GM12875 (cell line): ENCODE results near the gene PLPPR4.
"Not testable (repeated sequence)": the region's sequence is repeated elsewhere in the genome, so short reads cannot be mapped to it uniquely, and the experiment has no call there.

Source experiments
- H3K4me3 ChIP-seq: one replicate; pipeline ENCODE4 v1.5.1; 2011; ENCODE audit warnings: low read depth, low read length, control low read depth
- TF ChIP-seq, protein P1 (sequence below): IDR thresholded peaks from 2 replicates; pipeline ENCODE4 v1.5.1; 2011; ENCODE audit warnings: low read depth, mild to moderate bottlenecking, control low read depth, inconsistent platforms, low read length, moderate library complexity, borderline replicate concordance; ENCODE audit not compliant: insufficient read depth

Gene PLPPR4

DNA sequence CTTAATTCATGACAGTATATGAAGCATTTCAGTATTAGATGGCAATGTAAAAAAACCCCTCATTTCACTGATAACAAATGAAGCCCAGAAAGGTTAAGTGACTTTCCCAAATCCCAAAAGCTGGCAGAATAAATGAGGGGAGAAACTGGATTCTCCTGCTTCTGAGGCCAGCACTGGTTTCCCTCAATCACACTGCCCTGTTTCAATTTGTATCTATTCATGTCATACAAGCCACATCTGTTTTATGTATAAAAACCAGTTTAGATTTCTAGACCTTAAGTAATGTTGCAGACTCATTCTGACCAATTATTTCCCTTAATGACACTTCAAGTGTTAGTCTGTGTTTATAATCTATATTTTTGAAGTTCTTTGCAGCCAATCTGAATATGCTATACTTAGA lies 16.8 kb downstream of the PLPPR4 start:
- H3K4me3 ChIP-seq: no peak overlapping the region
- TF ChIP-seq, protein P1, sequence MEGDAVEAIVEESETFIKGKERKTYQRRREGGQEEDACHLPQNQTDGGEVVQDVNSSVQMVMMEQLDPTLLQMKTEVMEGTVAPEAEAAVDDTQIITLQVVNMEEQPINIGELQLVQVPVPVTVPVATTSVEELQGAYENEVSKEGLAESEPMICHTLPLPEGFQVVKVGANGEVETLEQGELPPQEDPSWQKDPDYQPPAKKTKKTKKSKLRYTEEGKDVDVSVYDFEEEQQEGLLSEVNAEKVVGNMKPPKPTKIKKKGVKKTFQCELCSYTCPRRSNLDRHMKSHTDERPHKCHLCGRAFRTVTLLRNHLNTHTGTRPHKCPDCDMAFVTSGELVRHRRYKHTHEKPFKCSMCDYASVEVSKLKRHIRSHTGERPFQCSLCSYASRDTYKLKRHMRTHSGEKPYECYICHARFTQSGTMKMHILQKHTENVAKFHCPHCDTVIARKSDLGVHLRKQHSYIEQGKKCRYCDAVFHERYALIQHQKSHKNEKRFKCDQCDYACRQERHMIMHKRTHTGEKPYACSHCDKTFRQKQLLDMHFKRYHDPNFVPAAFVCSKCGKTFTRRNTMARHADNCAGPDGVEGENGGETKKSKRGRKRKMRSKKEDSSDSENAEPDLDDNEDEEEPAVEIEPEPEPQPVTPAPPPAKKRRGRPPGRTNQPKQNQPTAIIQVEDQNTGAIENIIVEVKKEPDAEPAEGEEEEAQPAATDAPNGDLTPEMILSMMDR: no peak

DNA sequence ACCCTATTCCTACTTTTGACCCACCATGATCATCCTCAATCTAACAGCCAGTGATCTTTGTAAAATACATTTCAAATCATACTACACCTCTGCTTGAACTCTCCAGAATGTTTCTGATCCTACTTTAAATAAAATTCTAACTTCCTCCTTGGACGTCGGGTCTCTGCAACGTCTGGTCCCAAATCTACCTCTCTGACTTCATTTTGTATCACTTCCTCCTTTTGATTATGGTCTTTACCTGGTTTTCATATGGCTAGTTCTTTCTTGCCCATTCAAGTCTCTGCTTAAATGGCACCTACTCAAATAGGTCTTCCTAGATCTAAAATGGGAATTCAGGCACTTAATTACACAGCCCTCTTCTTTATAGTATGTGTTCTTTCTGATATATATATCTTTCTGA lies 18.2 kb downstream of the PLPPR4 start:
- TF ChIP-seq, protein P1: no peak
- H3K4me3 ChIP-seq: no peak overlapping the region

DNA sequence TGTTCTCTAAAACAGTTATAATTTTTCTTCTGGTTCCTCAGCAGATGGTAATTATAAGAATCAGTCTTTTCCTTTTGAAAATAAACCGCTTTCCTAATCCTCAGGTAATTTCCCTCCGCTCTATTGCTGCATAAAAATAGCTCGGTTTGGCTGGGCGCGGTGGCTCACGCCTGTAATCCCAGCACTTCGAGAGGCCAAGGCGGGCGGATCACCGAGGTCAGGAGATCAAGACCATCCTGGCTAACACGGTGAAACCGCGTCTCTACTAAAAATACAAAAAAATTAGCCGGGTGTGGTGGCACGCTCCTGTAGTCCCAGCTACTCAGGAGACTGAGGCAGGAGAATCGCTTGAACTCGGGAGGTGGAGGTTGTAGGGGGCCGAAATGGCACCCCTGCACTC lies 19.2 kb downstream of the PLPPR4 start:
- H3K4me3 ChIP-seq: not testable (repeated sequence)

DNA sequence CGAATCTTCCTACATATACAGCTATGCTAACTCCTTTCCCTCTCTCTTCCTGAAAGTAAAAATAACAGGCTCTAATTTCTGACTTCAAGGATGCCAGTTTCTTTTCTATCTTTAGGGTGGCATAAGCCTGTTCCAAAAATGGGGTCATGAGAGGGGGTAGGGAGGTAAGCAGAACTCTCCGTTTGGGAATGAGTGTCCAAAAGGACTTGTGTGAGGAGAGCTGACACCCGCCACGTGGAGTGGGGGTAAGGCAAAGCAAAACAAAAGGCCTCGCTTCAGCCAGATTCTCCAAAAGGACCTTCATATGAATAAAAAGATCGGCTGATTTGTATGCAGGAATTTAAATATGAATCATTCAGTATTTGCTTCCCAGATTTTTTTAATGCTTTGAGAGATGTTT lies 28.6 kb downstream of the PLPPR4 start:
- TF ChIP-seq, protein P1: no peak
- H3K4me3 ChIP-seq: no peak overlapping the region

DNA sequence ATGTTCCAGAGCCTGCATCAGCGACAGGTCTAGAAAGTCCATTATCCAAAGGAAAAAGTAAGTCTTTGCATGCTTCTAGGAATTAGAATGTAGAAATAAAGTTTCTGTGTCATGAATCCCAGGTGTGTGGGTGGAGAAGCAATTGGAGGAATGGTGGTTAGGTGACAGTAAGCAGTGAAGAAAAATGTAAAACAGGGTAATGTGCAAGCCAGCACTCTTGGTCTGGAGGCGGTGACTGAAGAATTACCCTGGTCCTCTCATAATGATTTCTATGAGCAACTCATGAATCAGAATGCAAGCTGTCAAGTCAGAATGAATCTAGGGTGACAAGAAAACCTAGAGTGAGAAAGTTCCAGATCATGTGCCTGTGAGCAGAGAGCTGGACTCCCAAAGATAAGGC lies 33.6 kb downstream of the PLPPR4 start:
- TF ChIP-seq, protein P1: no peak
- H3K4me3 ChIP-seq: no peak overlapping the region

DNA sequence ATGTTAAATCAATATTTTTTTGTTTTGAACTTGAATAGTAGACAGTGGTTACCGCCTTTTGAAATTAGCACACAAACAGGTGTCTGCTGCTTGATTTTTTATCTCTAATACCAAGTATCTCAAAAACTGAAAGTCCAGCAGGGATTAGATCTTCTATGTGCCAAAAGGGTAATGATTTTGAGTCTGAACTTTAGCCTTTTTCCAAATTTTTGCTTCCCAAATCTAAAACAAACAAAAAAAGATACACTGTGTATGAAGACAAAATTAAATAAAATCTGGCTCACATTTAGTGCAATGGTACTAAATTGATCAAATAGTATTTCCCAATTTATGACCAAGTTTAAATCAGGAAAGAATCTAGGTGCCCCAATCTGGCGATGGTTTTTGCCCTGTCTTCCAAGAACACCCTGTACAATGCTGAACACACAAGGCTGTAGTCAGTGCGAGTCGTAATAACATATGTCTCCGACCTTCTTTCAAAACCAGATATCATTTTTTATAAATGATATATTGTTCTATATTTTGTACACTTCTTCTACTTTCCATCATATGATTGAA lies 40.5 kb downstream of the PLPPR4 start:
- TF ChIP-seq, protein P1: no peak

DNA sequence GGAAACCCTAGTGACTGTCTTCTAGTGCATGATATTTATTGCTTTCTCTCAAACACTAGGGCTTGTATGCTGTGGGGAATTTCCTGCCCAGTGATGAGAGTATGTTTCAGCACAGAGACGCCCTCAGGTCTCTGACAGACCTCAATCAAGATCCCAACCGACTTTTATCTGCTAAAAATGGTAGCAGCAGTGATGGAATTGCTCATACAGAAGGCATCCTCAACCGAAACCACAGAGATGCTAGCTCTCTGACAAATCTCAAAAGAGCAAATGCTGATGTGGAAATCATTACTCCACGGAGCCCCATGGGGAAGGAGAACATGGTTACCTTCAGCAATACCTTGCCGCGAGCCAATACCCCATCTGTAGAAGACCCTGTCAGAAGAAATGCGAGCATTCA lies 41.3 kb downstream of the PLPPR4 start:
- no peak overlapping the region for H3K4me3 ChIP-seq
- TF ChIP-seq, protein P1: no peak

More for the DNA sequence above, 40.5 kb downstream of the PLPPR4 start:
- no peak overlapping the region for H3K4me3 ChIP-seq

DNA sequence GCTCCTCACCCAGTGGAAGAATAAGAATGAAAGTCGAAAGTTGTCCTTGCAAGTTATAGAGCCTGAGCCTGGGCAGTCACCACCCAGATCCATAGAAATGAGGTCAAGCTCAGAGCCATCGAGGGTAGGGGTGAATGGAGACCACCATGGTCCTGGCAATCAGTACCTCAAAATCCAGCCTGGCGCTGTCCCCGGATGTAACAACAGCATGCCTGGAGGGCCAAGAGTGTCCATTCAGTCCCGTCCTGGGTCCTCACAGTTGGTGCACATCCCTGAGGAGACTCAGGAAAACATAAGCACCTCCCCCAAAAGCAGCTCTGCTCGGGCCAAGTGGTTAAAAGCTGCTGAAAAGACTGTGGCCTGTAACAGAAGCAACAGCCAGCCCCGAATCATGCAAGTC lies 41.8 kb downstream of the PLPPR4 start:
- TF ChIP-seq, protein P1: no peak
- no peak overlapping the region for H3K4me3 ChIP-seq
